Measurements from ENCODE around the gene GPHN.
"Not testable (repeated sequence)": the region's sequence is repeated elsewhere in the genome, so short reads cannot be mapped to it uniquely, and the experiment has no call there.

Gene GPHN

DNA sequence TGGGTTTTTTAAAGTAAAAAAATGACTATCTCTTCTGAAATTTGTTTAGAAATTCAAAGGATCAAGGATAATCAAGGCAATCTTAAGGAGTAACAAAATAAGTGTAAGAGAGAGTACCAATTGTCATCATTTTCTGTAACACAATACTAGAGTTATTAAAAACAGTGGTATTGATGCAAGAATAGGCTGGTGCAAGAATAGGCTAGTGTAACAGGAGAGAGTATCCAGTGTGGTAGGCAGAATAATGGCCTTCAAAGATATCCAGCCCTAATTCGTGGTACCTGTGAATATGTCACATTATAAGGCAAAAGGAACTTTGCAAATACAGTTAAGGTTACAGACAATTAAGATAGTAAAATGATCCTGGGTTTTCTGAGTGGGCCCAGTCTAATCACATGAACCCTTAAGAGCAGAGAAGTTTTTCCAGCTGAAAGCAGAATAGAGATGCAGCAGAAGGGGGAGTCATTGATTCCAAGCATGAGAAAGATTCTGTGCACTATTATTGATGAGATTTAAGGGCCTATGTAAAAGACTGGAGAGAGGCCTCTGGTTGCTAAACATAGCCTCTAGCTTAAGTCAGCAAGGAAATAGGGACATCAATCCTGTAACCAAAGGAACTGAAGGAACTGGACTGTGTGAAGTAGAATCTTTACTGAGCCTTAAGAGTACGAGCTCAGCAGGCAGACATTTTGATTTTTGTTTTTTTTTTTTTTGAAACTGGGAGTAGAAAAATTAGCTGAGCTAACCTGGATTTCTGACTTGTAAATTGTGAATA is 134.1 kb downstream of the GPHN start:
- no peak for DNase-seq
- intact Hi-C loops (cut with DNase I) = no loop called here

DNA sequence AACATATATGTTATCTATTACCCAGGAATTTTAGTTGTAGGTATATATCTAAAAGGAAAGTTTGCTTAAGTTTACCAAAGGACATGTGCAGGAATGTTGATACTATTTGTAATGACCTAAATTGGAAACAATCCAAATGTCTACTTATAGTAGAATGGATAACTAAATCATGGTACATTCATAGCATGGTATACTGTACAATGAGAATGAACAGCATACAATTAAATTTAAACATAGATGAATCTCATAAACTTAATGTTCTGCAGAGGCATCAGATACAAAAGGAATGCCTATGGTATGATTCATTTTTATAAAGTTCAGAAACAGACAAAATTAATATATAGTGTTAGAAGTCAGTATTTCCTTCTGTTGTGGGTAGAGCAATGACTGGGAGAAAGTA is 135.4 kb downstream of the GPHN start:
- no peak for DNase-seq
- intact Hi-C loops (cut with DNase I) = no loop called here

DNA sequence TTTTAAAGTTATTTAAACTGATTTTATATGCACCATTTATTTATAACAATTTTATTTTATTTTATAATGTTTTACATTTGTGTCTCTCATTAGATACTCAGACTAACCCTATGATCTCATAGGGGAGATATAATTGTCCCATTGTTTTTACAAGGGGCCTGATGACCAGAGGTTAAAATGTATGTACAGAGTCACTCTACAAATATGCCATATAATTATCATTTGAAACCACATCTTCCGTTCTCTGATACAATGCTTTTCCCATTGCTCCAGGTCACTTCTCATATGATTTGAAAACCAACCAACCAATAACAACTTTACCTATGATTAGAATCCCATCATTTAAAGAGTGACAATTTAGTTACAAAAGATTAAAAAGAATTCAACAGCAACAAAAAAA is 137.8 kb downstream of the GPHN start:
- intact Hi-C loops (cut with DNase I) = no loop called here
- no peak for DNase-seq

DNA sequence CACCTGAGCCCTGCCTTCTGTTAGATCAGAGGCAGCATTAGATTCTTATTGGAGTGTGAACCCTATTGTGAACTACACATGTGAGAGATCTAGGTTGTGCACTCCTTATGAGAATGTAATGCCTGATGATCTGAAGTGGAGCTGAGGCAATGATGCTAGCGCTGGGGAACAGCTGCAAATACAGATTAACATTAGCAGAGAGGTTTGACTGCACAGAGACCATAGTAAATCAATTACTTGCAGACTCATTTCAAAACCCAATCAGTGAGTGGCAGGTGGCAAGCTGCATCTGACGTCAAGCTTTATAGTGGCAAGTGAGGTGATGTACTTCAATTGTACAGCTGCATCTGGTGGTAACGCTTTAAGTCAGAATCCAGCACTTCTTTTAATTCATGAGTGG is 141.6 kb downstream of the GPHN start:
- intact Hi-C loops (cut with DNase I) = no loop called here
- DNase-seq = no peak

DNA sequence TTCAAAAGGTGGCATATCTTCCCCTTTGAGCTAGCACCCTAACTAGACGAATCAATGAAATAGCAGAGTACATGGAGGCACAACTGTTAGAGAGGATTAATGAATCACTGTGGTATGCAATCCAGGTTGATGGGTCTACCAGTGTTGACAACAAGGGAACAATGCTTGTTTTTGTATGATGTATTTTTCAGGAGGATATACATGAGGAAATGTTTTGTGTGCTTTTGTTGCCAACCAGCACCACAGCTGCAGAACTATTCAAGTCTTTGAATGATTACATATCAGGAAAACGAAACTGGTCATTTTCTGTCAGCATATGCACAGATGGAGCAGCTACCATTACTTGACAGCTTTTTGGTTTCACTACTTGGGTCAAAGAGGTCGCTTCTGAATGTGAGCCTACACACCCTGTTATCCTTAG is 142.6 kb downstream of the GPHN start:
- intact Hi-C loops (cut with DNase I) = no loop called here
- DNase-seq = no peak

DNA sequence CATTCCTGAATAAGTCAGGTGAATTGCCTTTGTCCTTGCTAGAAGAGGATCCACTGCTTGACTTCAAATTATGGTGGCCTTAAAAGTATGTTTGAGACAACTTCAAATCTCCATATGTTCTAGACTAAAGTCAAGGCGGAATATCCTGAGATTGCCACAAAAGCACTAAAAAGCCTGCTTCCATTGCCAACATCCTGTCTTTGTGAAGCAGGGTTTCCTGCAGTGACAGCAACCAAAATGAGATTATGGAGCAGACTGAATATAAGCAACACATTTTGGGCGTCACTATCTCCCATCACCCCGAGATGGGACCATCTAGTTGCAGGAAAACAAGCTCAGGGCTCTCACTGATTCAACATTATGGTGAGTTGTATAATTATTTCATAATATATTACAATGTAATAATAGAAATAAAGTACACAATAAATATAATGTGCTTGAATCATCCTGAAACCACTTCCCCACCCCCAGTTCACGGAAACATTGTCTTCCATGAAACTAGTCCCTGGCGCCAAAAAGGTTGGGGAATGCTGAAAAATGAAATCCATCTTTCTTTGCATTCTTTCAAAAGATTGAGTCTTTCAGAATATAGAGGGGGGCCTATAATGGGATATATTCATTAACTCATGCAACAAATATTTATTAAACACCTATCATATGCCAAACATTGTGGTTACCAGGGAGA is 143.7 kb downstream of the GPHN start:
- intact Hi-C loops (cut with DNase I) = no loop called here
- DNase-seq = no peak

DNA sequence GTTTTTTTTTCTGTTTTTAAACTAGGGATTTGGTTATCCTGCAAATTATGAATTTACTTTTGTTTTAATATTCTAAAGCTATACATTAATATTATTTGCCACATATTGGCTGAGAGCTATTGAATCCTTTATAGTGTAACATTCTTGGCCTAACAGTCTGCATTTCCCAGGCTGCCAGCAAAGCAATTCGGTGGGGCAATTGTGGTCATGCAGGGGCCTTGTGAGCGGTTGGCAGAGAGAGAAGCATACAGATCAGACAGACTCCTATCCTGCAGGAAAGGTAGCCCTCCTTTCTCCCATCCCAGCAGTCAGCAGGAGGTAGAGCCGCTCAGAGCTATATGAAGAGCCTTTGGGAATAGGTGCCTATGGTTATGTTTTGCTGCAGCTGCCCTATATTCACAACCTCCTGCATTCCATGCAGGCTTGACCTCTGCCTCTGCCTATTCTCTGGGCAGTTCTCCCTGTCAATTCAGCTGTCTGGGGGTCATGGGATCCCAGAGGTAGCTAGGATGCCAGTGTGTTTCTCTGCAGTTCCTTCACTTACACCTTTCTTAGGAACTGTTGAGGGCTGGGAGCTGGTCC is 144.7 kb downstream of the GPHN start:
- DNase-seq = peak in 6 of 42 donors; percentile 11 to 46 (median 24)
- intact Hi-C loops (cut with DNase I) = no loop called here

DNA sequence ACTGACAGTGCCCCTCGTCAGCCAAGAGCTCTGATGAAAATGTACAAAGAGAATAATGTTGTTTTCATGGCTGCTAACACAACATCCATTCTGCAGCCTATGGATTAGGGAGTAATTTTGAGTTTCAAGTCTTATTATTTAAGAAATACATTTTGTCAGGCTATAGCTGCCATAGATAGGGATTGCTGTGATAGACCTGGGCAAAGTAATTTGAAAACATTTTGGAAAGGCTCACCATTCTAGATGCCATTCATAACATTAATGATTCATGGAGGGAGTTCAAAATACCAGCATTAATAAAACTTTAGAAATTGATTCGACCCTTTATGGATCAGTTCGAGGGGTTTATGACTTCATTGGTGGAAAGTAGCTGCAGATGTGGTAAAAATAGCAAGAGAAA is 149.8 kb downstream of the GPHN start:
- DNase-seq = no peak
- intact Hi-C loops (cut with DNase I) = no loop called here

DNA sequence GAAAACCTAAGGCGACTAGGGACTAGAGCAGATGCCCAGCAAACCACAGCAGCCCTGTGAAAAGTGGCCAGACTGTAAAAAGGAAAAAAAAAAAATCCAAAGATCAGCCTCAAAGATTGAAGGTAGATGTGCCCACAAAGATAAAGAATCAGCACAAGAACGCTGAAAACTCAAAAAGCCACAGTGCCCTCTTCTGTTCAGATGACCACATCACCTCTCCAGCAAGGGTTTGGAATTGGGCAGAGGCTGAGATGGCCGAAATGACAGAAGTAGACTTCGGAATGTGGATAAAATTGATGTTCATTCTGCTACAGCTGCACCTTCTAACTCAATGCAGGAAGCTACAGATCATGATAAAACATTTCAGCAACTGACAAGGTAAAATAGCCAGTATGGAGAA is 154.4 kb downstream of the GPHN start:
- peak in 1 of 42 donors; percentile 25 for DNase-seq
- intact Hi-C loops (cut with DNase I) = no loop called here

DNA sequence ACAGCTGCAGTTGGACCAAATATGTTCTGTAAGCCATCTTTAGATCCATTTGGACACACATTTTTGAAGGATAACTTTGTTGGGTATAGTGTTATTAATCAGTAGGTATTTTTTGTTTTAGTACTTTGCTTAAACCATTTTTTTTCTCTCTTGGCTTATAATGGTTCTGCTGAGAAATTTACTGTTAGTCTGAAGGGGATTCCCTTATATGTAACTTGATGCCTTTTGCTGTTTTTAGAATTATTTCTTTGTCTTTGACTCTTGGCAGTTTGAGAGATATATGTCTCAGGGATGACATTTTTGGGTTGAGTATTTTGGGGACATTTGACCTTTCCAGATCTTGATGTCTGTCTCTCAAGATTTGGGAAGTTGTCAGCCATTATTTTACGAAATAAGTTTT is 169.8 kb downstream of the GPHN start:
- DNase-seq = no peak
- intact Hi-C loops (cut with DNase I) = no loop called here

DNA sequence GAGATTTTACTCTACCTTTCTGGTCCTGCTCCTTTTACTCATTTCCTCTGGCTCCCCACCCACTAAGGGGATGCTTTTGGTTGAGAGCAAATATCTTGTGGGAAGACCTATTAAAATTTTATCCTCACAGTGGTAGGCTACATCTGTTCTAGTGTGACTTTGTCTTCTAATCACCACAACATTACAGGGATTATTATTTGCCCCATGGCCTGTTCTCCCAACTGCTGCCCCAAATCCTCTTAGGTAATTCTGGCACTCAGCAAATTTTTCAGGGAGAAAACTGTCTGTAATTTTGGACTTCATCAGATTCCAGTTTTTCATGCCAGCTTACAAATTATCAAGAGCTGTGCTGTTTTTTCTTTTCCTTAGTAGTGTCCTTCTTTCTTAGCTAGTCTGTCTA is 172.3 kb downstream of the GPHN start:
- DNase-seq = no peak
- intact Hi-C loops (cut with DNase I) = no loop called here

DNA sequence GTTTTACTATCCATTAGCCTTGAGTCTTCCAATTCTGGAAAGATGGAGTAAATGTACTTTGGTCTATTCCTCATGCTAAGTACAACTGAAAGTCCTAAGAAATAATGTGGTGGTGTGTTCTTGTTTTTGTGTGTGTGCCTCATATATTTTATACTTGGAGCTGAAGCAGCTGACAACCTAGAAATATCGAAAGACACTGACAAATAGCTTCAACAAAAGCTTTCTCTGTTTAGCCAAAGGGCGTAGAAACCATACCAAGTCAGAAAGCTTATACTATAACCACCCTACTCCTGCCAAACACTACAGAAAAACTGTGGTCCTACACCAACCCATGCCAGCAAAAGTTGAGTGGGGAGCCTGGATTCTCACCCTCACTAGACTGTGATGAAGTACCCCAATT is 188.4 kb downstream of the GPHN start:
- no peak for DNase-seq

DNA sequence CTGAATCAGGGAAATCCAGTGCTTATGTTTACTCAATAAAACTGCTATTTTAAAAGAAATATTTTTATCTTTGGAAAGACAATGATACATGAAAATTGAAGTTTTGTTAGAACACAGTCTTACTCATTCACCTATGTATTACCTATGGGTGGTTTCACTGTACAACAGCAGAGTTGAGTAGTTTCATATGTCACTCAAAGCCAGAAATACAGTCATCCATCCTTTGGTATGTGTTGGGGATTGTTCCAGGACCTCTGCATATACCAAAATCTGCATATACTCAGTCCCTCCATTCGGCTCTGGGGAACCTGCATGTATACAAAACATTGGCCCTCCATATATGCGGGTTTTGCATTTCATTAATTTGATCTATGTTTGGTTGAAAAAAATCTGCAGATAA is 190.6 kb downstream of the GPHN start:
- intact Hi-C loops (cut with DNase I) = no loop called here
- DNase-seq = no peak

More for the DNA sequence above, 188.4 kb downstream of the GPHN start:
- intact Hi-C loops (cut with DNase I) = no loop called here

DNA sequence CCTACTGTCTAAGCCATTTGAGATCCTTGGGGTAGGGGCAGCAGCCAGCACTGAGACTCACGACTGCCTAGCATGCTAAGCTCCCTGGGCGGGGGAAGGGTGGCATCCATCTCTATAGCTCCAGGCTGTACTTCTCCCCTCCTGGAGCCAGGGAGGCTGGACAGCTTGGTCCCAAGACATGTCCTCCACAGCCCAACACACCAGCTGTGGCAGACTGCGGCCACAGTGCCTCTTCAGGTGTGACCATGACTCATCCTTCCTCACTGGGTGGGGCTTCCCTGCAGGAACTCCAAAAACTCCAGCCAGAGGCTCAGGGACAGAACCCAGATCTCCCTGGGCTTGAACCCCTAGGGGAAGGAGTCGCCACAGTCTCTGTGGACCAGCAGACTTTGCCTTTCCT is 193.9 kb downstream of the GPHN start:
- no peak for DNase-seq
- intact Hi-C loops (cut with DNase I) = no loop called here

DNA sequence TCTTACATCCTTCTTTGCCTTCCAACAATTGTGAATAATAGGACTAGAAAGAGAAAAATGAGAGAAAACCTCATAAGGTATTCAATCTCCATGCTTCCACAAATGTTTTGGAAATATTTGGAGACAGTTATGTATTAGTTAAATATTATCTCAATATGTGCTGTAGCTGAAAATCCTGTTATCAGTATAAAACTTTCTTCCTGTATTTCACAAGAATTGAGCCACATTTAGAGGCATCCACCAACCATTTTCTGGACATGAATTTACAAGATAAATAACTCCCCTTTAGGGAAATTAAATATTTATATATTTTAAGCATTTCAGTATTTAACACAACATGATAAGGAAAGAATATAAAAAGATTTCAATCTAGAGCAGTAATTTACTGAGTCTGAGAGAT is 200.3 kb downstream of the GPHN start:
- DNase-seq = no peak

DNA sequence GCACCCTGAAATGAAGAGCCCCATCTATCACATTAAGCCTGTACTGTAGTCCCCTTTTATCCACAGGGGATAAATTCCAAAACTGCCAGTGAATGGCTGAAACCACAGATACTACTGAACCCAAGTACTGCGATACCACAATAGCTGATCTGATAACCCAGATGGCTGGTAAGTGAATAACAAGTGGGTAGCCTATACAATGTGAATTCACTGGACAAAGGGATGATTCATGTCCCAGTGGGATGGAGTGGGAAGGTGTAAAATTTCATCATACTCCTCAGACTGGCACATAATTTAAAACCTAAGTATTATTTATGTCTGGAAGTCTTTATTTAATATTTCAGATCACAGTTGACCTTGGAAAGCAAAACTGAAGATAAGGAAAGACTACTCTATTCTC is 201.3 kb downstream of the GPHN start:
- DNase-seq = peak in 1 of 42 donors; percentile 13
- intact Hi-C loops (cut with DNase I) = no loop called here

More for the DNA sequence above, 200.3 kb downstream of the GPHN start:
- intact Hi-C loops (cut with DNase I) = no loop called here

DNA sequence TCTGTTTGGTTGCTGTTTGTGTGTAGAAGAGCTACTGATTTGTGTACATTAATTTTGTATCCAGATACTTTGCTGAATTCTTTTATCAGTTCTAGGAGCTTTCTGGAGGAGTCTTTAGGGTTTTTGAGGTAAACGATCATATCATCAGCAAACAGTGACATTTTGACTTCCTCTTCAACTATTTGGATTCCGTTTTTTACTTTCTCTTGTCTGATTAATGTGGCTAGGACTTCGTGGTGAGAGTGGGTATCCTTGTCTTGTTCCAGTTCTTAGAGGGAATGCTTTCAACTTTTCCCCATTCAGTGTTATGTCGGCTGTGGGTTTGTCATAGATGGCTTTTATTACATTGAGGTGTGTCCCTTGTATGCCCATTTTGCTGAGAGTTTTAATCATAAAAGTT is 206.3 kb downstream of the GPHN start:
- DNase-seq; intact Hi-C loops (cut with DNase I): not testable (repeated sequence)

DNA sequence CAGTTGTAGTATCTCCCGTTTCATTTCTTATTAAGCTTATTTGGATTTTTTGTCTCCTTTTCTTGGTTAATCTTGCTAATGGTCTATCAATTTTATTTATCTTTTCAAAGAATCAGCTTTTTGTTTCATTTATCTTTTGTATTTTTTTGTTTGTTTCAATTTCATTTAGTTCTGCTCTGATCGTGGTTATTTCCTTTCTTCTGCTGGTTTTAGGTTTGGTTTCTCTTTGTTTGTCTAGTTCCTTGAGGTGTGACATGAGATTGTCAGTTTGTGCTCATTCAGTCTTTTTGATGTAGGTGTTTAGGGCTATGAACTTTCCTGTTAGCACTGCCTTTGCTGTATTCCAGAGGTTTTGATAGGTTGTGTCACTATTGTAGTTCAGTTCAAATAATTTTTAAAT is 207.4 kb downstream of the GPHN start:
- DNase-seq; intact Hi-C loops (cut with DNase I): not testable (repeated sequence)

DNA sequence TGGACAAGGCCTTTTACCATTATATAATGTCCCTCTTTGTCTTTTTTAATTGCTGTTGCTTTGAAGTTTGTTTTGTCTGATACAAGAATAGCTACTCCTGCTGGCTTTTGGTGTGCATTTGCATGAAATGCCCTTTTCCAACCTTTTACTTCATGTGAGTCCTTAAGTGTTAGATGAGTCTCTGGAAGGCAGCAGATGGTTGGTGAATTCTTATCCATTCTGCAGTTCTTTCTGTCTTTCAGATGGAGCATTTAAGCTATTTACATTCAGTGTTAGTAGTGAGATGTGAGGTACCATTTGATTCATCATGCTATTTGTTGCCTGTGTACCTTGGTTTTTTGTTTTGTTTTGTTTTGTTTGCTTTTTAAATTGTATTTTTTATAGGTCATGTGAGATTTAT is 208.3 kb downstream of the GPHN start:
- intact Hi-C loops (cut with DNase I) = no loop called here
- DNase-seq = no peak

DNA sequence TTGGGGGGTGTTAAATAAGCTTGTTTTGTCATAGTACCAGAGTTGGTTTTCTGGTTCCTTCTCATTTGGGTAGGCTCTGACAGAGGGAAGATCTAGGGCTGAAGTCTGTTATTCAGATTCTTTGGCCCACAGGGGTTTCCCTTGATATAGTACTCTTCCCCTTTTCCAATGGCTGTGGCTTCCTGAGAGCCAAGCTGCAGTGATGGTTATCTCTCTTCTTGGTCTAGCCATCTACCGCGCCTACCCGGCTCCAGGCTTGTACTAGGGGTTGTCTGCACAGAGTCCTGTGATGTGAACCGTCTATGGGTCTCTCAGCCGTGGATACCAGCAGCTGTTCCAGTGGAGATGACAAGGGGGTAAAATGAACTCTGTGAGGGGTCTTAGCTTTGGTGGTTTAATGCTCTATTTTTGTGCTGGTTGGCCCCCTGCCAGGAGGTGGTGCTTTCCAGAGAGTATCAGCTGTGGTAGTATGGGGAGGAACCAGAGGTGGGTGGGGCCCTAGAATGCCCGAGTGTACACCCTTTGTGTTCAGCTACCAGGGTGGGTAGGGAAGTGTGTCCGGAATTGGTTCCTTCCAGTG is 209.7 kb downstream of the GPHN start:
- intact Hi-C loops (cut with DNase I) = no loop called here
- DNase-seq = no peak

All from head of caudate nucleus (tissue), 42 donors.